IMR-90 (cell line): ENCODE measurements around the gene ZXDC. TPM values are rescaled to one million over a fixed set of nuclear protein-coding genes. Genes with fewer than 3 reads are reported as not detected.

Experiments
- ATAC-seq: fragments of 200-7000 bp; cut with Tn5 transposase; 2 replicates; pipeline ENCODE4 v1.9.1; 2020; ENCODE audit warnings: low read depth, mild to moderate bottlenecking, moderate library complexity
- BruUV-seq: library from RNA; stranded (reverse); fragments of 400-500 nt; replicated peaks from 2 replicates; lab custom pipeline; 2021; lab: Mats Ljungman, UMichigan
- CTCF ChIA-PET: fragments of 300-600 bp; formaldehyde crosslinking; extraction: SDS; loops from one replicate; lab custom pipeline; 2021; ENCODE audit warnings: antibody characterized with exemption; lab: Yijun Ruan, JAX
- POLR2A ChIA-PET: fragments of 300-600 bp; sonication (Branson Sonifier 250); formaldehyde crosslinking; loops from one replicate; lab custom pipeline; 2022; ENCODE audit warnings: antibody characterized with exemption; ENCODE audit not compliant: unreplicated experiment; lab: Charles Lee
- DNase-seq: peaks from one replicate; pipeline ENCODE4 v3.0.0; 2013
- H2AFZ ChIP-seq: replicated peaks from 2 replicates; pipeline ENCODE3; 2013; ENCODE audit warnings: low read length, mild to moderate bottlenecking; ENCODE audit not compliant: poor library complexity
- H2AK5ac ChIP-seq: 2 replicates; pipeline ENCODE4 v1.6.1; 2013; ENCODE audit warnings: low read depth, low read length, inconsistent platforms
- H2AK9ac ChIP-seq: replicated peaks from 2 replicates; pipeline ENCODE3; 2013; ENCODE audit warnings: mild to moderate bottlenecking, low read depth, low read length, moderate library complexity; ENCODE audit not compliant: poor library complexity
- H2BK120ac ChIP-seq: 2 replicates; pipeline ENCODE4 v1.6.1; 2013; ENCODE audit warnings: low read depth, low read length, inconsistent platforms
- H2BK15ac ChIP-seq: 3 replicates; pipeline ENCODE4 v1.6.1; 2013; ENCODE audit warnings: low read depth, low read length, inconsistent platforms
- H2BK20ac ChIP-seq: 2 replicates; pipeline ENCODE4 v1.6.1; 2013; ENCODE audit warnings: low read depth, mild to moderate bottlenecking, inconsistent platforms, low read length, moderate library complexity
- H2BK5ac ChIP-seq: 2 replicates; pipeline ENCODE4 v1.6.1; 2013; ENCODE audit warnings: mild to moderate bottlenecking, low read depth, low read length, inconsistent platforms; ENCODE audit not compliant: poor library complexity, severe bottlenecking
- H3K14ac ChIP-seq: replicated peaks from 2 replicates; pipeline ENCODE4 v1.6.1; 2013; ENCODE audit warnings: low read depth, low read length, inconsistent platforms
- H3K18ac ChIP-seq: 2 replicates; pipeline ENCODE4 v1.6.1; 2013; ENCODE audit warnings: low read depth, low read length, control low read depth
- H3K23ac ChIP-seq: 2 replicates; pipeline ENCODE4 v1.6.1; 2013; ENCODE audit warnings: low read depth, low read length, inconsistent platforms
- H3K27ac ChIP-seq: 2 replicates; pipeline ENCODE4 v1.5.1; 2013; ENCODE audit warnings: mild to moderate bottlenecking, control low read depth, low read length; ENCODE audit not compliant: insufficient read depth
- H3K27me3 ChIP-seq: 2 replicates; pipeline ENCODE4 v1.6.1; 2013; ENCODE audit warnings: low read length; ENCODE audit not compliant: control insufficient read depth, insufficient read depth
- H3K36me3 ChIP-seq: 2 replicates; pipeline ENCODE4 v1.6.1; 2013; ENCODE audit warnings: low read length, mixed read lengths; ENCODE audit not compliant: control insufficient read depth, insufficient read depth
- H3K4ac ChIP-seq: 2 replicates; pipeline ENCODE4 v1.6.1; 2013; ENCODE audit warnings: low read depth, low read length, inconsistent platforms
- H3K4me1 ChIP-seq: 2 replicates; pipeline ENCODE4 v1.6.1; 2013; ENCODE audit warnings: low read length, mixed read lengths; ENCODE audit not compliant: control insufficient read depth, insufficient read depth
- H3K4me2 ChIP-seq: 2 replicates; pipeline ENCODE4 v1.6.1; 2013; ENCODE audit warnings: low read depth, mild to moderate bottlenecking, control low read depth, low read length, moderate library complexity
- H3K4me3 ChIP-seq: 2 replicates; pipeline ENCODE4 v1.5.1; 2013; ENCODE audit warnings: low read depth, mild to moderate bottlenecking, control low read depth, low read length, moderate library complexity; ENCODE audit not compliant: insufficient read depth
- H3K56ac ChIP-seq: 2 replicates; pipeline ENCODE4 v1.6.1; 2013; ENCODE audit warnings: low read length, inconsistent platforms; ENCODE audit not compliant: insufficient read depth; ENCODE audit errors: extremely low read depth
- H3K79me1 ChIP-seq, 2 experiments: 2 replicates each; pipeline ENCODE4 v1.6.1; 2013; ENCODE audit warnings: low read length in 2 of 2, inconsistent platforms in 1 of 2, low read depth in 1 of 2
- H3K9ac ChIP-seq: 2 replicates; pipeline ENCODE4 v1.6.1; 2013; ENCODE audit warnings: low read depth, low read length, control low read depth
- H3K9me1 ChIP-seq: 2 replicates; pipeline ENCODE4 v1.6.1; 2013; ENCODE audit warnings: low read length, inconsistent platforms; ENCODE audit not compliant: insufficient read depth
- H3K9me3 ChIP-seq: 2 replicates; pipeline ENCODE4 v1.6.1; 2013; ENCODE audit warnings: low read length; ENCODE audit not compliant: control insufficient read depth, insufficient read depth
- H4K20me1 ChIP-seq: 2 replicates; pipeline ENCODE4 v1.6.1; 2013; ENCODE audit warnings: low read length, inconsistent platforms; ENCODE audit not compliant: insufficient read depth
- H4K5ac ChIP-seq: 2 replicates; pipeline ENCODE4 v1.6.1; 2013; ENCODE audit warnings: mild to moderate bottlenecking, low read depth, low read length, control low read depth
- H4K8ac ChIP-seq, 2 experiments: 2 replicates each; pipeline ENCODE4 v1.6.1; 2013; ENCODE audit warnings: low read depth in 2 of 2, low read length in 2 of 2, control low read depth in 1 of 2, inconsistent platforms in 1 of 2
- H4K91ac ChIP-seq: 2 replicates; pipeline ENCODE4 v1.6.1; 2013; ENCODE audit warnings: low read depth, low read length, inconsistent platforms; ENCODE audit not compliant: insufficient read depth
- BHLHE40 ChIP-seq: fragments of 150-350 bp; IDR thresholded peaks from 2 replicates; pipeline ENCODE4 v1.6.1; 2016; ENCODE audit warnings: mild to moderate bottlenecking, low read depth, low read length
- CHD1 ChIP-seq: IDR thresholded peaks from 2 replicates; pipeline ENCODE4 v1.6.1; 2012; ENCODE audit warnings: low read depth, low read length, improper control_type of control experiment
- CTCF ChIP-seq: conservative IDR thresholded peaks from 2 replicates; pipeline ENCODE4 v1.5.1; 2012; ENCODE audit warnings: mild to moderate bottlenecking, low read depth, low read length, improper control_type of control experiment
- ELK1 ChIP-seq: fragments of 150-350 bp; IDR thresholded peaks from 2 replicates; pipeline ENCODE4 v1.6.1; 2016; ENCODE audit warnings: low read depth, mild to moderate bottlenecking, low read length, moderate library complexity, borderline replicate concordance
- FOS ChIP-seq: fragments of 150-350 bp; IDR thresholded peaks from 2 replicates; pipeline ENCODE4 v1.6.1; 2016; ENCODE audit warnings: low read depth, low read length
- MAFK ChIP-seq: IDR thresholded peaks from 2 replicates; pipeline ENCODE4 v1.6.1; 2012; ENCODE audit warnings: low read depth, low read length, improper control_type of control experiment
- NFE2L2 ChIP-seq: fragments of 150-350 bp; IDR thresholded peaks from 2 replicates; pipeline ENCODE4 v1.6.1; 2016; ENCODE audit warnings: low read depth, mild to moderate bottlenecking, low read length
- POLR2A ChIP-seq: IDR thresholded peaks from 2 replicates; pipeline ENCODE4 v1.6.1; 2012; ENCODE audit warnings: mild to moderate bottlenecking, low read depth, low read length
- RAD21 ChIP-seq: IDR thresholded peaks from 2 replicates; pipeline ENCODE4 v1.6.1; 2012; ENCODE audit warnings: low read length, improper control_type of control experiment
- RCOR1 ChIP-seq: IDR thresholded peaks from 2 replicates; pipeline ENCODE4 v1.6.1; 2012; ENCODE audit warnings: mild to moderate bottlenecking, low read length, improper control_type of control experiment; ENCODE audit not compliant: insufficient replicate concordance
- SMC3 ChIP-seq: fragments of 150-350 bp; IDR thresholded peaks from 2 replicates; pipeline ENCODE4 v1.6.1; 2016; ENCODE audit warnings: low read depth, mild to moderate bottlenecking, antibody characterized with exemption, low read length, moderate library complexity
- USF2 ChIP-seq: fragments of 150-350 bp; IDR thresholded peaks from 2 replicates; pipeline ENCODE4 v1.6.1; 2017; ENCODE audit warnings: mild to moderate bottlenecking, antibody characterized with exemption, low read length, low read depth
- WGBS, 2 experiments: methylation state at CpG; one replicate each; pipeline versions ENCODE4 v1.1.5 to v1.1.7; 2013; ENCODE audit warnings: missing lambda C conversion rate in 2 of 2; ENCODE audit not compliant: insufficient read length in 1 of 2; ENCODE audit errors: extremely low coverage in 2 of 2; 5-methylcytosine and 5-hydroxymethylcytosine counted together
- dilution Hi-C: fragments of 300-500 bp; cut with HindIII; formaldehyde crosslinking; loops from one replicate; pipeline ENCODE4 v1.14.3; 2018; ENCODE audit warnings: low sequenced_read_pairs; ENCODE audit not compliant: unreplicated experiment
- in situ Hi-C: fragments of 300-500 bp; cut with MboI; formaldehyde crosslinking; loops from 3 replicates; pipeline ENCODE4 v1.14.3; 2019; ENCODE audit warnings: low sequenced_read_pairs, inconsistent platforms, mixed read lengths
- intact Hi-C: fragments of 100-400 bp; cut with micrococcal nuclease; formaldehyde crosslinking; loops from 2 replicates; pipeline ENCODE4 v1.10.0; 2022
- polyA plus RNA-seq, 3 experiments: library from polyadenylated mRNA; depleted of rRNA; stranded (reverse); fragments of >200 nt; gene quantifications; 2 replicates each; pipeline ENCODE4 v1.2.3, GENCODE V29; 2012; ENCODE audit warnings: low replicate concordance in 1 of 3
- total RNA-seq: library from RNA; depleted of rRNA; stranded (reverse); fragments of >200 nt; gene quantifications from 2 replicates; pipeline ENCODE4 v1.2.3, GENCODE V29; 2012

Gene ZXDC
- total and polyA plus RNA-seq, 2 of the 4 experiments (the other 2 are of a cell fraction): 11.5 to 14.3 TPM

GRCh38 chr3:126469479-126469878, 6.2 kb downstream of the ZXDC start:
- Histone ChIP-seq H3K18ac (no peak overlapping the region), H3K79me1 (peaks cover 54 to 79% of the 10 kb centered on the region in 2 experiments), H3K27me3 (no peaks in the 10 kb centered on the region), H3K9ac (no peak overlapping the region), H3K14ac (no peak overlapping the region), H2BK20ac (no peak overlapping the region), H3K27ac (no peak overlapping the region), H3K4me2 (no peak overlapping the region), H4K5ac (no peak overlapping the region), H2BK15ac (no peak overlapping the region), H3K9me3 (no peaks in the 10 kb centered on the region), H3K36me3 (peaks cover 65% of the 10 kb centered on the region), H4K8ac (no peak overlapping the region), H2BK120ac (no peak overlapping the region), H3K4ac (no peak overlapping the region), H2AK5ac (no peak overlapping the region), H2AK9ac (no peak overlapping the region), H3K4me3 (no peak overlapping the region), H2BK5ac (no peak overlapping the region), H3K56ac (no peak overlapping the region), H4K20me1 (peaks cover 52% of the 10 kb centered on the region), H4K91ac (no peak overlapping the region), H3K9me1 (peaks cover 19% of the 10 kb centered on the region), H3K23ac (no peak overlapping the region), H3K4me1 (peaks cover 14% of the 10 kb centered on the region; the same call in 1 of the 2 replicates), H2AFZ (no peak overlapping the region)
- ATAC-seq (no peak), DNase-seq (no peak)
- BruUV-seq: no TSS peak
- 98% methylated on average over 8 of the region's 11 CpGs; no CpG with 5 or more reads in 1 of the 2 experiments for WGBS, 2 experiments
- CTCF ChIA-PET: no interaction called here
- no peak for TF ChIP-seq BHLHE40
- TF ChIP-seq CHD1: no peak
- no peak for TF ChIP-seq SMC3
- TF ChIP-seq USF2: no peak
- no peak for TF ChIP-seq FOS
- no peak for TF ChIP-seq RCOR1
- no peak for TF ChIP-seq CTCF
- TF ChIP-seq ELK1: no peak
- no peak for TF ChIP-seq NFE2L2
- no peak for TF ChIP-seq MAFK
- no peak for TF ChIP-seq POLR2A
- TF ChIP-seq RAD21: no peak
- POLR2A ChIA-PET: no interaction called here
- in situ Hi-C loops: no loop called here
- dilution Hi-C loops: no loop called here
- intact Hi-C loops: no loop called here
